Caco-2 (cell line): ENCODE measurements around the gene GJC1. TPM values are rescaled to one million over a fixed set of nuclear protein-coding genes. Genes with fewer than 3 reads are reported as not detected.

Experiments used
- BruUV-seq: library from RNA; stranded (reverse); fragments of 400-500 nt; replicated peaks from 2 replicates; lab custom pipeline; 2021; lab: Mats Ljungman, UMichigan
- CTCF ChIA-PET: fragments of 300-600 bp; sonication (Branson Sonifier 250); formaldehyde crosslinking; loops from one replicate; lab custom pipeline; 2022; ENCODE audit warnings: antibody characterized with exemption; lab: Charles Lee
- POLR2A ChIA-PET: fragments of 300-600 bp; sonication (Branson Sonifier 250); formaldehyde crosslinking; loops from one replicate; lab custom pipeline; 2022; ENCODE audit warnings: antibody characterized with exemption; lab: Charles Lee
- DNase-seq, 2 experiments: peaks; one replicate each; pipeline versions ENCODE4 v3.0.0 to v3.0.0-alpha.2; 2020 to 2022
- H3K27me3 ChIP-seq: replicated peaks from 2 replicates; pipeline ENCODE4 v1.6.0; 2011; ENCODE audit warnings: low read length; ENCODE audit not compliant: control insufficient read depth, insufficient read depth
- H3K36me3 ChIP-seq: 2 replicates; pipeline ENCODE4 v1.5.1; 2011; ENCODE audit warnings: low read length; ENCODE audit not compliant: control insufficient read depth, insufficient read depth
- H3K4me1 ChIP-seq: fragments of 250-450 bp; sonication (Bioruptor Pico); 2 replicates; pipeline ENCODE4 v1.5.1; 2020; ENCODE audit warnings: mild to moderate bottlenecking
- H3K4me3 ChIP-seq: 2 replicates; pipeline ENCODE4 v1.5.1; 2011; ENCODE audit warnings: low read depth, mild to moderate bottlenecking, control low read depth, low read length
- H3K9me3 ChIP-seq: fragments of 250-450 bp; sonication (Bioruptor Pico); 2 replicates; pipeline ENCODE4 v1.5.1; 2020; ENCODE audit warnings: mild to moderate bottlenecking, moderate library complexity
- H3K27ac Mint-ChIP-seq: one replicate; pipeline ENCODE4 v1.8.0; 2022; ENCODE audit warnings: mixed read lengths; ENCODE audit not compliant: unreplicated experiment
- H3K27me3 Mint-ChIP-seq: one replicate; pipeline ENCODE4 v1.8.0; 2022; ENCODE audit warnings: mixed read lengths; ENCODE audit not compliant: insufficient read depth, unreplicated experiment
- H3K36me3 Mint-ChIP-seq: one replicate; pipeline ENCODE4 v1.8.0; 2022; ENCODE audit warnings: mild to moderate bottlenecking, mixed read lengths; ENCODE audit not compliant: insufficient read depth, unreplicated experiment
- H3K4me1 Mint-ChIP-seq: one replicate; pipeline ENCODE4 v1.8.0; 2022; ENCODE audit warnings: low read depth, mixed read lengths; ENCODE audit not compliant: unreplicated experiment
- H3K4me3 Mint-ChIP-seq: one replicate; pipeline ENCODE4 v1.8.0; 2022; ENCODE audit warnings: mild to moderate bottlenecking, moderate library complexity, mixed read lengths; ENCODE audit not compliant: unreplicated experiment
- H3K9me3 Mint-ChIP-seq: one replicate; pipeline ENCODE4 v1.8.0; 2022; ENCODE audit warnings: mixed read lengths; ENCODE audit not compliant: unreplicated experiment
- CTCF ChIP-seq, 2 experiments: fragments of 200-600 bp in 1 of 2; IDR thresholded peaks; 1 replicate in 1 of 2; 2 replicates in 1 of 2; pipeline versions ENCODE4 v1.5.1 to v1.8.0; 2011 to 2022; ENCODE audit warnings: antibody characterized with exemption in 1 of 2, control low read depth in 1 of 2, inconsistent platforms in 1 of 2, low read depth in 1 of 2, low read length in 1 of 2, mild to moderate bottlenecking in 1 of 2, moderate library complexity in 1 of 2; ENCODE audit not compliant: insufficient read depth in 1 of 2, severe bottlenecking in 1 of 2, unreplicated experiment in 1 of 2
- intact Hi-C: fragments of 100-400 bp; cut with micrococcal nuclease; formaldehyde crosslinking; loops from one replicate; pipeline ENCODE4 v1.10.0; 2022; ENCODE audit not compliant: unreplicated experiment
- total RNA-seq: library from RNA; stranded (reverse); gene quantifications from 2 replicates; pipeline ENCODE4 v1.2.3, GENCODE V29; 2022

The GJC1 gene
- total RNA-seq, 1 experiment from 2014 or later = 33.5 TPM

- intact Hi-C loops = no loop called here
- no peaks in the 10 kb centered on the region for H3K9me3 Mint-ChIP-seq
- no peak overlapping the region for H3K4me3 Mint-ChIP-seq
- Histone ChIP-seq H3K4me1 (no peaks in the 10 kb centered on the region), H3K4me3 (no peak overlapping the region), H3K27me3 (no peaks in the 10 kb centered on the region), H3K36me3 (peaks cover 2% of the 10 kb centered on the region), H3K9me3 (no peaks in the 10 kb centered on the region)
- no peaks in the 10 kb centered on the region for H3K27me3 Mint-ChIP-seq
- DNase-seq = no peak
- POLR2A ChIA-PET = no interaction called here
- CTCF ChIA-PET = interaction anchor here (0.9 kb wide), 1 partner anchor 70 kb away, joined by 3 read pairs; no protein-coding TSS in a partner anchor
- no peak for TF ChIP-seq CTCF (IDR thresholded peaks at IDR 0.05; ENCODE audit: insufficient read depth in 1 of 2, low read depth in 1 of 2, low read length in 1 of 2, severe bottlenecking in 1 of 2, unreplicated experiment in 1 of 2)
- H3K36me3 Mint-ChIP-seq = peaks cover 40% of the 10 kb centered on the region
- H3K4me1 Mint-ChIP-seq = no peaks in the 10 kb centered on the region
- BruUV-seq = no TSS peak
- H3K27ac Mint-ChIP-seq = no peak overlapping the region
Measured at GRCh38 chr17:44848961-44849489, 18.9 kb upstream of the GJC1 start.

- Histone ChIP-seq H3K27me3 (no peaks in the 10 kb centered on the region), H3K4me3 (no peak overlapping the region), H3K9me3 (no peaks in the 10 kb centered on the region), H3K36me3 (no peaks in the 10 kb centered on the region; the same call in 1 of the 2 replicates), H3K4me1 (no peaks in the 10 kb centered on the region)
- Mint-ChIP-seq H3K36me3 (peaks cover 33% of the 10 kb centered on the region), H3K27me3 (no peaks in the 10 kb centered on the region), H3K9me3 (no peaks in the 10 kb centered on the region), H3K4me1 (no peaks in the 10 kb centered on the region), H3K27ac (no peak overlapping the region), H3K4me3 (no peak overlapping the region)
- intact Hi-C loops = no loop called here
- no TSS peak for BruUV-seq
- TF ChIP-seq CTCF (IDR thresholded peaks at IDR 0.05; ENCODE audit: insufficient read depth in 1 of 2, low read depth in 1 of 2, low read length in 1 of 2, severe bottlenecking in 1 of 2, unreplicated experiment in 1 of 2) = no peak
- POLR2A ChIA-PET = no interaction called here
- CTCF ChIA-PET = interaction anchor here (0.9 to 1.4 kb wide), 2 partner anchors 70 to 73 kb away, joined by 3 to 6 read pairs; no protein-coding TSS in a partner anchor
- no peak for DNase-seq
Measured at GRCh38 chr17:44848257-44848795, 18.2 kb upstream of the GJC1 start.

GRCh38 chr17:44847586-44847985, 17.5 kb upstream of the GJC1 start, which contains the start of gene HIGD1B:
TSS of gene HIGD1B (plus strand) at chr17:44847883. CDS start at chr17:44848153, 270 bp downstream.
- DNase-seq = no peak
- H3K4me1 ChIP-seq = no peaks in the 10 kb centered on the region
- no TSS peak for BruUV-seq
- H3K4me3 ChIP-seq = no peak within 1 kb of the TSS
- Mint-ChIP-seq H3K4me3 (no peak within 1 kb of the TSS), H3K36me3 (peaks cover 29% of the 10 kb centered on the region), H3K4me1 (no peaks in the 10 kb centered on the region), H3K9me3 (no peaks in the 10 kb centered on the region), H3K27me3 (no peaks in the 10 kb centered on the region), H3K27ac (no peak within 1 kb of the TSS)
- intact Hi-C loops = no loop called here
- H3K36me3 ChIP-seq = no peaks in the 10 kb centered on the region
- no peaks in the 10 kb centered on the region for H3K9me3 ChIP-seq
- no peak for TF ChIP-seq CTCF (IDR thresholded peaks at IDR 0.05; ENCODE audit: insufficient read depth in 1 of 2, low read depth in 1 of 2, low read length in 1 of 2, severe bottlenecking in 1 of 2, unreplicated experiment in 1 of 2)
- no peaks in the 10 kb centered on the region for H3K27me3 ChIP-seq
- ChIA-PET POLR2A (interaction anchor here (0.6 kb wide), 1 partner anchor 9 kb away, joined by 3 read pairs; no protein-coding TSS in a partner anchor), CTCF (interaction anchor here (1.2 to 1.4 kb wide), 2 partner anchors 68 to 72 kb away, joined by 3 to 6 read pairs; no protein-coding TSS in a partner anchor)
